H1 (cell line): ENCODE measurements around the gene NMRK2. TPM values are rescaled to one million over a fixed set of nuclear protein-coding genes. Genes with fewer than 3 reads are reported as not detected.
A peak's percentile ranks its signal among the peaks of the same experiment; 100 is the strongest.

Experiments
- CTCF ChIA-PET: fragments of 300-600 bp; sonication (Branson Sonifier 250); formaldehyde crosslinking; loops from one replicate; lab custom pipeline; 2021; ENCODE audit not compliant: partially characterized antibody; lab: Charles Lee
- POLR2A ChIA-PET: fragments of 300-600 bp; sonication (Branson Sonifier 250); formaldehyde crosslinking; loops from one replicate; lab custom pipeline; 2021; ENCODE audit warnings: inconsistent platforms; ENCODE audit not compliant: partially characterized antibody; lab: Charles Lee
- DNase-seq, 2 experiments: peaks; one replicate each; pipeline versions ENCODE4 v3.0.0 to v3.0.0-alpha.2; 2010 to 2022; ENCODE audit warnings: low spot score in 2 of 2, low read depth in 1 of 2, mixed read lengths in 1 of 2
- FAIRE-seq: peaks from 2 replicates; lab custom pipeline; 2011; peaks lifted over from hg19 to GRCh38; lab: Jason Lieb, UNC
- H2AFZ ChIP-seq: 2 replicates; pipeline ENCODE4 v1.8.1; 2012; ENCODE audit warnings: low read length, inconsistent platforms
- H2AK5ac ChIP-seq: 2 replicates; pipeline ENCODE4 v1.6.1; 2013; ENCODE audit warnings: low read depth, low read length
- H2BK120ac ChIP-seq: replicated peaks from 2 replicates; pipeline ENCODE3; 2013; ENCODE audit warnings: low read depth, low read length, inconsistent platforms
- H2BK12ac ChIP-seq: 2 replicates; pipeline ENCODE4 v1.6.1; 2013; ENCODE audit warnings: low read depth, low read length
- H2BK15ac ChIP-seq: 2 replicates; pipeline ENCODE4 v1.6.1; 2013; ENCODE audit warnings: low read length
- H2BK20ac ChIP-seq: 2 replicates; pipeline ENCODE4 v1.6.1; 2013; ENCODE audit warnings: low read length
- H2BK5ac ChIP-seq: 2 replicates; pipeline ENCODE4 v1.6.1; 2013; ENCODE audit warnings: low read depth, low read length
- H3K14ac ChIP-seq: 2 replicates; pipeline ENCODE4 v1.6.1; 2013; ENCODE audit warnings: inconsistent platforms; ENCODE audit not compliant: insufficient read length
- H3K18ac ChIP-seq: 2 replicates; pipeline ENCODE4 v1.6.1; 2013; ENCODE audit warnings: low read length; ENCODE audit errors: extremely low read depth
- H3K23ac ChIP-seq: 2 replicates; pipeline ENCODE4 v1.6.1; 2013; ENCODE audit warnings: inconsistent platforms; ENCODE audit not compliant: insufficient read length
- H3K23me2 ChIP-seq: 2 replicates; pipeline ENCODE4 v1.6.1; 2013; ENCODE audit warnings: low read depth, low read length
- H3K27ac ChIP-seq: 2 replicates; pipeline ENCODE4 v1.6.1; 2011; ENCODE audit warnings: low read depth, low read length, inconsistent platforms
- H3K27me3 ChIP-seq, 4 experiments: replicated peaks in 1 of 4; 1 replicate in 1 of 4; 2 replicates in 3 of 4; pipeline versions ENCODE4 v1.6.1 to v1.8.1; 2011 to 2013; ENCODE audit warnings: low read length in 3 of 4, mild to moderate bottlenecking in 3 of 4, inconsistent platforms in 2 of 4, mixed read lengths in 2 of 4, moderate library complexity in 1 of 4; ENCODE audit not compliant: control insufficient read depth in 3 of 4, insufficient read depth in 3 of 4; ENCODE audit errors: extremely low read depth in 1 of 4
- H3K36me3 ChIP-seq, 4 experiments: 2 replicates each; pipeline versions ENCODE4 v1.6.1 to v1.8.1; 2011 to 2013; ENCODE audit warnings: mild to moderate bottlenecking in 4 of 4, low read length in 3 of 4, moderate library complexity in 2 of 4, control low read depth in 1 of 4, inconsistent platforms in 1 of 4; ENCODE audit not compliant: insufficient read depth in 4 of 4, control insufficient read depth in 2 of 4
- H3K4ac ChIP-seq: replicated peaks from 2 replicates; pipeline ENCODE3; 2013; ENCODE audit warnings: low read length, low read depth, mixed read lengths, inconsistent platforms; ENCODE audit not compliant: insufficient read length
- H3K4me1 ChIP-seq, 4 experiments: replicated peaks in 1 of 4; 1 replicate in 1 of 4; 2 replicates in 3 of 4; pipeline versions ENCODE4 v1.6.1 to v1.8.1; 2011 to 2013; ENCODE audit warnings: low read length in 3 of 4, inconsistent platforms in 2 of 4, mixed read lengths in 1 of 4; ENCODE audit not compliant: insufficient read depth in 4 of 4, control insufficient read depth in 3 of 4
- H3K4me2 ChIP-seq, 2 experiments: 2 replicates each; pipeline versions ENCODE4 v1.6.1 to v1.8.1; 2011 to 2013; ENCODE audit warnings: low read depth in 2 of 2, low read length in 2 of 2, control low read depth in 1 of 2, inconsistent platforms in 1 of 2, mild to moderate bottlenecking in 1 of 2; ENCODE audit not compliant: insufficient read depth in 1 of 2
- H3K4me3 ChIP-seq, 4 experiments: fragments of 200-600, 300-600 bp in 1 of 4; sonication (generic), shearing (Covaris generic), sonication (Bioruptor Twin) in 1 of 4; 2 replicates each; pipeline versions ENCODE4 v1.5.1 to v1.8.1; 2011 to 2016; ENCODE audit warnings: low read length in 4 of 4, low read depth in 3 of 4, control low read depth in 2 of 4, inconsistent platforms in 2 of 4, mild to moderate bottlenecking in 2 of 4, mixed read lengths in 1 of 4, moderate library complexity in 1 of 4; ENCODE audit not compliant: insufficient read depth in 2 of 4; ENCODE audit errors: extremely low read depth in 1 of 4
- H3K56ac ChIP-seq: replicated peaks from 2 replicates; pipeline ENCODE3; 2013; ENCODE audit warnings: low read depth, mild to moderate bottlenecking, mixed read lengths, low read length, inconsistent platforms; ENCODE audit not compliant: insufficient read length
- H3K79me1 ChIP-seq: 2 replicates; pipeline ENCODE4 v1.6.1; 2013; ENCODE audit warnings: low read depth, low read length, control low read depth
- H3K79me2 ChIP-seq, 2 experiments: 2 replicates each; pipeline versions ENCODE4 v1.6.1 to v1.8.1; 2012 to 2013; ENCODE audit warnings: low read length in 2 of 2, mild to moderate bottlenecking in 2 of 2, inconsistent platforms in 1 of 2; ENCODE audit not compliant: insufficient read depth in 2 of 2, control insufficient read depth in 1 of 2
- H3K9ac ChIP-seq, 4 experiments: replicated peaks in 1 of 4; 1 replicate in 1 of 4; 2 replicates in 3 of 4; pipeline versions ENCODE4 v1.6.1 to v1.8.1; 2011 to 2013; ENCODE audit warnings: low read depth in 3 of 4, low read length in 3 of 4, control low read depth in 2 of 4, mild to moderate bottlenecking in 2 of 4, moderate library complexity in 2 of 4, inconsistent platforms in 1 of 4; ENCODE audit errors: extremely low read depth in 1 of 4
- H3K9me3 ChIP-seq, 2 experiments: 2 replicates each; pipeline versions ENCODE4 v1.6.1 to v1.8.1; 2012 to 2013; ENCODE audit warnings: mild to moderate bottlenecking in 2 of 2, moderate library complexity in 2 of 2, control low read depth in 1 of 2, inconsistent platforms in 1 of 2, low read depth in 1 of 2, low read length in 1 of 2, mixed read lengths in 1 of 2; ENCODE audit not compliant: insufficient read depth in 2 of 2
- H4K20me1 ChIP-seq, 2 experiments: replicated peaks in 1 of 2; 2 replicates each; pipeline versions ENCODE3 to v1.8.1; 2011 to 2013; ENCODE audit warnings: inconsistent platforms in 2 of 2, low read length in 2 of 2, mild to moderate bottlenecking in 1 of 2; ENCODE audit not compliant: insufficient read depth in 2 of 2, control insufficient read depth in 1 of 2
- H4K5ac ChIP-seq: 2 replicates; pipeline ENCODE4 v1.6.1; 2013; ENCODE audit warnings: low read length, low read depth, mixed read lengths, inconsistent platforms; ENCODE audit not compliant: insufficient read length
- H4K8ac ChIP-seq: 2 replicates; pipeline ENCODE4 v1.8.0; 2013; ENCODE audit warnings: mild to moderate bottlenecking, moderate library complexity, low read length, inconsistent platforms; ENCODE audit not compliant: insufficient read depth; ENCODE audit errors: extremely low read depth
- H4K91ac ChIP-seq: replicated peaks from 2 replicates; pipeline ENCODE3; 2013; ENCODE audit warnings: low read length, mixed read lengths, inconsistent platforms; ENCODE audit not compliant: insufficient read length
- ASH2L ChIP-seq: fragments of 200-600, 300-600 bp; sonication (generic); IDR thresholded peaks from one replicate; pipeline ENCODE4 v1.7.1; 2017; ENCODE audit warnings: low read length
- ATF2 ChIP-seq: IDR thresholded peaks from 2 replicates; pipeline ENCODE4 v1.6.1; 2012; ENCODE audit warnings: low read length, inconsistent platforms
- E2F6 ChIP-seq: IDR thresholded peaks from 2 replicates; pipeline ENCODE4 v1.6.1; 2012; ENCODE audit warnings: inconsistent platforms
- HDAC2 ChIP-seq, 2 experiments: fragments of 300-600 bp in 1 of 2; sonication (generic) in 1 of 2; IDR thresholded peaks; 2 replicates each; pipeline ENCODE4 v1.6.1; 2011 to 2012; ENCODE audit warnings: low read depth in 2 of 2, low read length in 2 of 2, mild to moderate bottlenecking in 2 of 2, moderate library complexity in 2 of 2, borderline replicate concordance in 1 of 2, inconsistent platforms in 1 of 2
- KDM5A ChIP-seq: fragments of 200-600 bp; IDR thresholded peaks from 2 replicates; pipeline ENCODE4 v1.7.1; 2012; ENCODE audit warnings: mild to moderate bottlenecking, low read length, inconsistent platforms, mixed read lengths
- NANOG ChIP-seq: IDR thresholded peaks from 2 replicates; pipeline ENCODE4 v1.6.1; 2011; ENCODE audit warnings: low read length, low read depth, mild to moderate bottlenecking, inconsistent platforms; ENCODE audit not compliant: insufficient read depth, poor library complexity, severe bottlenecking
- RNF2 ChIP-seq: fragments of 200-900, 300-1000 bp; sonication (generic); IDR thresholded peaks from 2 replicates; pipeline ENCODE4 v1.7.1; 2016; ENCODE audit warnings: borderline replicate concordance, low read depth, mild to moderate bottlenecking, antibody characterized with exemption, low read length; ENCODE audit not compliant: poor library complexity, severe bottlenecking; ENCODE audit errors: missing control alignments
- SRF ChIP-seq: IDR thresholded peaks from 2 replicates; pipeline ENCODE4 v1.6.1; 2011; ENCODE audit warnings: mild to moderate bottlenecking, low read depth, low read length, moderate library complexity
- TEAD4 ChIP-seq: IDR thresholded peaks from 2 replicates; pipeline ENCODE4 v1.6.1; 2012; ENCODE audit warnings: low read depth, low read length, inconsistent platforms, mixed read lengths
- USF2 ChIP-seq: IDR thresholded peaks from 2 replicates; pipeline ENCODE4 v1.6.1; 2011; ENCODE audit warnings: low read length, improper control_type of control experiment
- WGBS, 2 experiments: shearing (Covaris generic) in 1 of 2; methylation state at CpG; one replicate each; pipeline versions ENCODE4 v1.1.6 to v1.1.7; 2013 to 2015; ENCODE audit warnings: low lambda C conversion rate in 2 of 2, mixed read lengths in 2 of 2, inconsistent platforms in 1 of 2, low coverage in 1 of 2, missing lambda C conversion rate in 1 of 2; ENCODE audit not compliant: insufficient replicate concordance in 2 of 2, insufficient coverage in 1 of 2, insufficient read length in 1 of 2; ENCODE audit errors: extremely low coverage in 1 of 2, missing lambda C conversion rate in 1 of 2; 5-methylcytosine and 5-hydroxymethylcytosine counted together
- polyA plus RNA-seq, 7 experiments: library from polyadenylated mRNA; depleted of rRNA in 3 of 7; stranded (reverse) in 5 of 7; unstranded in 2 of 7; fragments of >200 nt in 5 of 7; fragments of 200-250 nt in 2 of 7; gene quantifications; 1 replicate in 5 of 7; 2 replicates in 1 of 7; 4 replicates in 1 of 7; pipeline versions ENCODE4 v1.2.1 to v1.2.3, GENCODE V29; 2011 to 2013; ENCODE audit warnings: missing spikeins in 2 of 7, mixed read lengths in 2 of 7
- total RNA-seq: library from RNA; stranded (reverse); fragmentation: NEBNext Ultra II Directional; extraction: Animal tissue kit (Norgen Biotek cat#: 25700); gene quantifications from 2 replicates; pipeline ENCODE4 v1.2.1, GENCODE V29; 2021

Gene NMRK2
- total and polyA plus RNA-seq, 2 of the 8 experiments (the other 6 are each of a cell fraction or from before 2014, with no cell fraction given), result 87.4 to 206 TPM

GRCh38 chr19:3990815-3991117 is 57.9 kb downstream of the NMRK2 start:
- H2AFZ ChIP-seq, result no peak overlapping the region
- H4K20me1 ChIP-seq, result peaks cover 0 to 1% of the 10 kb centered on the region in 2 experiments
- no peaks in the 10 kb centered on the region; the same call in 1 of the 2 replicates for H3K23me2 ChIP-seq
- H3K23ac ChIP-seq, result no peak overlapping the region
- H2BK12ac ChIP-seq, result no peak overlapping the region
- H2BK15ac ChIP-seq, result no peak overlapping the region
- H3K14ac ChIP-seq, result no peak overlapping the region
- H3K9me3 ChIP-seq, result no peaks in the 10 kb centered on the region
- peaks cover 0 to 3% (median 2%) of the 10 kb centered on the region in 4 experiments; a peak in 5 of 7 replicates for H3K4me1 ChIP-seq
- no peak overlapping the region for H2BK20ac ChIP-seq
- no peak overlapping the region for H3K18ac ChIP-seq
- no peaks in the 10 kb centered on the region for H3K27me3 ChIP-seq
- H2BK120ac ChIP-seq, result no peak overlapping the region
- no peaks in the 10 kb centered on the region for H3K79me1 ChIP-seq
- H3K36me3 ChIP-seq, result no peaks in the 10 kb centered on the region
- FAIRE-seq (no peak), DNase-seq (no peak)
- H4K8ac ChIP-seq, result no peak overlapping the region
- H4K91ac ChIP-seq, result peak overlapping the region; percentile 54
- H3K79me2 ChIP-seq, result no peaks in the 10 kb centered on the region
- H3K27ac ChIP-seq, result no peak overlapping the region
- no peak overlapping the region; a peak in 1 of 4 replicates for H3K4me2 ChIP-seq
- H2AK5ac ChIP-seq, result no peak overlapping the region
- H3K4ac ChIP-seq, result no peak overlapping the region
- H3K9ac ChIP-seq, result no peak overlapping the region
- ChIA-PET POLR2A (interaction anchor here (5.1 kb wide), 1 partner anchor 13 kb away, joined by 46 read pairs; no protein-coding TSS in a partner anchor), CTCF (interaction anchor here (3.7 kb wide), 1 partner anchor 15 kb away, joined by 21 read pairs; no protein-coding TSS in a partner anchor)
- H3K56ac ChIP-seq, result no peak overlapping the region
- H2BK5ac ChIP-seq, result no peak overlapping the region
- WGBS, 2 experiments, result 74% methylated on average over 3 of the region's 3 CpGs; no CpG with 5 or more reads in 1 of the 2 experiments
- H4K5ac ChIP-seq, result no peak overlapping the region
- no peak overlapping the region for H3K4me3 ChIP-seq
- no peak for TF ChIP-seq NANOG
- TF ChIP-seq ASH2L, result no peak
- TF ChIP-seq USF2, result no peak
- TF ChIP-seq E2F6, result no peak
- TF ChIP-seq ATF2, result no peak
- TF ChIP-seq RNF2, result no peak
- no peak for TF ChIP-seq SRF
- TF ChIP-seq KDM5A, result no peak
- TF ChIP-seq TEAD4, result no peak
- TF ChIP-seq HDAC2 (IDR thresholded peaks at IDR 0.05; ENCODE audit: borderline replicate concordance in 1 of 2, low read depth in 2 of 2, low read length in 2 of 2), result no peak
